ENCODE data around the gene ATAD2B.

Gene ATAD2B

GRCh38 chr2:23772056-23772455 is 154.9 kb downstream of the ATAD2B start:
- Mint-ChIP-seq H3K9me3 (peaks cover 10% of the 10 kb centered on the region), H3K4me1 (ENCODE audit: low read depth) (no peaks in the 10 kb centered on the region), H3K4me3 (no peak overlapping the region), H3K36me3 (ENCODE audit: low read depth) (peaks cover 33% of the 10 kb centered on the region), H3K27me3 (ENCODE audit: low read depth) (no peaks in the 10 kb centered on the region), H3K27ac (no peak overlapping the region)

- Mint-ChIP-seq H3K4me1 (ENCODE audit: low read depth) (no peaks in the 10 kb centered on the region), H3K27me3 (ENCODE audit: low read depth) (no peaks in the 10 kb centered on the region), H3K36me3 (ENCODE audit: low read depth) (peaks cover 32% of the 10 kb centered on the region), H3K4me3 (no peak overlapping the region), H3K27ac (no peak overlapping the region), H3K9me3 (peaks cover 10% of the 10 kb centered on the region)
Observed at GRCh38 chr2:23769364-23769763, 157.6 kb downstream of the ATAD2B start.

GRCh38 chr2:23767876-23768621 is 158.9 kb downstream of the ATAD2B start:
- H3K27ac Mint-ChIP-seq: no peak overlapping the region
- H3K36me3 Mint-ChIP-seq (ENCODE audit: low read depth): peaks cover 30% of the 10 kb centered on the region
- no peaks in the 10 kb centered on the region for H3K4me1 Mint-ChIP-seq (ENCODE audit: low read depth)
- peaks cover 10% of the 10 kb centered on the region for H3K9me3 Mint-ChIP-seq
- H3K4me3 Mint-ChIP-seq: no peak overlapping the region
- H3K27me3 Mint-ChIP-seq (ENCODE audit: low read depth): no peaks in the 10 kb centered on the region

- H3K9me3 Mint-ChIP-seq: no peaks in the 10 kb centered on the region
- H3K36me3 Mint-ChIP-seq (ENCODE audit: low read depth): peaks cover 16% of the 10 kb centered on the region
- no peak overlapping the region for H3K27ac Mint-ChIP-seq
- peaks cover 4% of the 10 kb centered on the region for H3K4me1 Mint-ChIP-seq (ENCODE audit: low read depth)
- no peaks in the 10 kb centered on the region for H3K27me3 Mint-ChIP-seq (ENCODE audit: low read depth)
- no peak overlapping the region for H3K4me3 Mint-ChIP-seq
Observed at GRCh38 chr2:23762141-23762540, 164.8 kb downstream of the ATAD2B start.

- no peak overlapping the region for H3K27ac Mint-ChIP-seq
- no peaks in the 10 kb centered on the region for H3K27me3 Mint-ChIP-seq (ENCODE audit: low read depth)
- H3K4me3 Mint-ChIP-seq: no peak overlapping the region
- peaks cover 4% of the 10 kb centered on the region for H3K4me1 Mint-ChIP-seq (ENCODE audit: low read depth)
- H3K9me3 Mint-ChIP-seq: no peaks in the 10 kb centered on the region
- H3K36me3 Mint-ChIP-seq (ENCODE audit: low read depth): peaks cover 18% of the 10 kb centered on the region
Observed at GRCh38 chr2:23761638-23762037, 165.3 kb downstream of the ATAD2B start.

GRCh38 chr2:23760736-23761135 is 166.2 kb downstream of the ATAD2B start:
- H3K4me1 Mint-ChIP-seq (ENCODE audit: low read depth): peaks cover 4% of the 10 kb centered on the region
- no peak overlapping the region for H3K27ac Mint-ChIP-seq
- peaks cover 18% of the 10 kb centered on the region for H3K36me3 Mint-ChIP-seq (ENCODE audit: low read depth)
- H3K9me3 Mint-ChIP-seq: no peaks in the 10 kb centered on the region
- H3K4me3 Mint-ChIP-seq: no peak overlapping the region
- no peaks in the 10 kb centered on the region for H3K27me3 Mint-ChIP-seq (ENCODE audit: low read depth)

GRCh38 chr2:23757686-23758433 is 169.1 kb downstream of the ATAD2B start:
- Mint-ChIP-seq H3K27ac (no peak overlapping the region), H3K27me3 (ENCODE audit: low read depth) (no peaks in the 10 kb centered on the region), H3K4me1 (ENCODE audit: low read depth) (peaks cover 4% of the 10 kb centered on the region), H3K9me3 (no peaks in the 10 kb centered on the region), H3K4me3 (no peak overlapping the region), H3K36me3 (ENCODE audit: low read depth) (peaks cover 25% of the 10 kb centered on the region)

GRCh38 chr2:23756593-23757292 is 170.2 kb downstream of the ATAD2B start:
- Mint-ChIP-seq H3K27me3 (ENCODE audit: low read depth) (no peaks in the 10 kb centered on the region), H3K27ac (no peak overlapping the region), H3K36me3 (ENCODE audit: low read depth) (peaks cover 25% of the 10 kb centered on the region), H3K9me3 (no peaks in the 10 kb centered on the region), H3K4me3 (no peak overlapping the region), H3K4me1 (ENCODE audit: low read depth) (peaks cover 4% of the 10 kb centered on the region)

GRCh38 chr2:23754970-23755369 is 172.0 kb downstream of the ATAD2B start:
- no peaks in the 10 kb centered on the region for H3K9me3 Mint-ChIP-seq
- no peaks in the 10 kb centered on the region for H3K4me1 Mint-ChIP-seq (ENCODE audit: low read depth)
- H3K36me3 Mint-ChIP-seq (ENCODE audit: low read depth): peaks cover 27% of the 10 kb centered on the region
- H3K27ac Mint-ChIP-seq: no peak overlapping the region
- H3K27me3 Mint-ChIP-seq (ENCODE audit: low read depth): no peaks in the 10 kb centered on the region
- H3K4me3 Mint-ChIP-seq: no peak overlapping the region

- no peak overlapping the region for H3K27ac Mint-ChIP-seq
- H3K27me3 Mint-ChIP-seq (ENCODE audit: low read depth): no peaks in the 10 kb centered on the region
- no peak overlapping the region for H3K4me3 Mint-ChIP-seq
- peaks cover 27% of the 10 kb centered on the region for H3K36me3 Mint-ChIP-seq (ENCODE audit: low read depth)
- H3K4me1 Mint-ChIP-seq (ENCODE audit: low read depth): no peaks in the 10 kb centered on the region
- no peaks in the 10 kb centered on the region for H3K9me3 Mint-ChIP-seq
Observed at GRCh38 chr2:23753291-23754010, 173.5 kb downstream of the ATAD2B start.

- Mint-ChIP-seq H3K27ac (no peak overlapping the region), H3K36me3 (ENCODE audit: low read depth) (peaks cover 15% of the 10 kb centered on the region), H3K4me1 (ENCODE audit: low read depth) (no peaks in the 10 kb centered on the region), H3K27me3 (ENCODE audit: low read depth) (no peaks in the 10 kb centered on the region), H3K9me3 (no peaks in the 10 kb centered on the region), H3K4me3 (no peak overlapping the region)
Observed at GRCh38 chr2:23751747-23752265, 175.1 kb downstream of the ATAD2B start.

GRCh38 chr2:23746141-23746863 is 180.6 kb downstream of the ATAD2B start:
- peaks cover 2% of the 10 kb centered on the region for H3K36me3 Mint-ChIP-seq (ENCODE audit: low read depth)
- no peaks in the 10 kb centered on the region for H3K27me3 Mint-ChIP-seq (ENCODE audit: low read depth)
- H3K27ac Mint-ChIP-seq: no peak overlapping the region
- no peaks in the 10 kb centered on the region for H3K9me3 Mint-ChIP-seq
- H3K4me3 Mint-ChIP-seq: no peak overlapping the region
- H3K4me1 Mint-ChIP-seq (ENCODE audit: low read depth): no peaks in the 10 kb centered on the region

GRCh38 chr2:23745726-23746105 is 181.2 kb downstream of the ATAD2B start:
- no peaks in the 10 kb centered on the region for H3K27me3 Mint-ChIP-seq (ENCODE audit: low read depth)
- H3K4me1 Mint-ChIP-seq (ENCODE audit: low read depth): no peaks in the 10 kb centered on the region
- peaks cover 3% of the 10 kb centered on the region for H3K36me3 Mint-ChIP-seq (ENCODE audit: low read depth)
- no peak overlapping the region for H3K27ac Mint-ChIP-seq
- no peaks in the 10 kb centered on the region for H3K9me3 Mint-ChIP-seq
- no peak overlapping the region for H3K4me3 Mint-ChIP-seq

Data from T-helper 1 cell treated with Interleukin-12 subunit alpha and Interleukin-12 subunit beta and Interleukin-4 antibody, amounts not matched to agents 30 μg/mL and 1 μg/mL, for 36 hours (primary cell).